GM10266 (cell line): ENCODE results near the gene PCED1B.

Experiments
- DNase-seq: peaks from one replicate; pipeline ENCODE4 v3.0.0; 2012; ENCODE audit errors: extremely low spot score
- TF ChIP-seq, protein P1 (sequence below): IDR thresholded peaks from 2 replicates; pipeline ENCODE4 v1.5.1; 2012; ENCODE audit warnings: mild to moderate bottlenecking, low read depth; ENCODE audit not compliant: control insufficient read depth, insufficient read depth; ENCODE audit errors: missing control alignments

The PCED1B gene

GRCh38 chr12:47280543-47281300 lies 201.3 kb downstream of the PCED1B start:
- DNase-seq, result no peak
- TF ChIP-seq, protein P1, sequence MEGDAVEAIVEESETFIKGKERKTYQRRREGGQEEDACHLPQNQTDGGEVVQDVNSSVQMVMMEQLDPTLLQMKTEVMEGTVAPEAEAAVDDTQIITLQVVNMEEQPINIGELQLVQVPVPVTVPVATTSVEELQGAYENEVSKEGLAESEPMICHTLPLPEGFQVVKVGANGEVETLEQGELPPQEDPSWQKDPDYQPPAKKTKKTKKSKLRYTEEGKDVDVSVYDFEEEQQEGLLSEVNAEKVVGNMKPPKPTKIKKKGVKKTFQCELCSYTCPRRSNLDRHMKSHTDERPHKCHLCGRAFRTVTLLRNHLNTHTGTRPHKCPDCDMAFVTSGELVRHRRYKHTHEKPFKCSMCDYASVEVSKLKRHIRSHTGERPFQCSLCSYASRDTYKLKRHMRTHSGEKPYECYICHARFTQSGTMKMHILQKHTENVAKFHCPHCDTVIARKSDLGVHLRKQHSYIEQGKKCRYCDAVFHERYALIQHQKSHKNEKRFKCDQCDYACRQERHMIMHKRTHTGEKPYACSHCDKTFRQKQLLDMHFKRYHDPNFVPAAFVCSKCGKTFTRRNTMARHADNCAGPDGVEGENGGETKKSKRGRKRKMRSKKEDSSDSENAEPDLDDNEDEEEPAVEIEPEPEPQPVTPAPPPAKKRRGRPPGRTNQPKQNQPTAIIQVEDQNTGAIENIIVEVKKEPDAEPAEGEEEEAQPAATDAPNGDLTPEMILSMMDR, result no peak

DNA sequence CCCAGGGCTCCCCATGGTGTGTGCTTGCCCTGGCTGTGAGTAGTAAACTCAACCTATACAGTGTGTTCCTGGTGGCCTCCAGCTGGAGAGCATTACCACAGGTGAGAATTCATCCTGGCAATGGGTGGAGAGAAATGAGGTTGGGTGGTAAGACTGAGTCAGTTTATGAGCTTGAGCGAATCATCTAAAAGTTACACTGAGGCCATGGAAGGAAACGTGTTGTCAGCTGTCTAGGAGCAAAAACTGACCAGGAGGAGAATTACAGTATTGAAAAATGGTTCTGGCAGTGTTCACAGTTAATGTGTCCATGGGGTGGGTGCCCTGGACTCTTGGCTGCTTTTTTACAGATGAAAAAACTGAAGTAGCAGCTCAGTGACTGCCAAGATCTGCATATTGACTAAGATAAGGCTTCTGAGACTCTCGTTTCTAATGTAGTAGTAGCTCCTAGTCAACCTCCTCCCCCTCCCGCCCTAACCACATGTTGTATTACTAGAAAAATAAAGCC lies 202.3 kb downstream of the PCED1B start:
- TF ChIP-seq, protein P1, result no peak
- DNase-seq, result no peak

DNA sequence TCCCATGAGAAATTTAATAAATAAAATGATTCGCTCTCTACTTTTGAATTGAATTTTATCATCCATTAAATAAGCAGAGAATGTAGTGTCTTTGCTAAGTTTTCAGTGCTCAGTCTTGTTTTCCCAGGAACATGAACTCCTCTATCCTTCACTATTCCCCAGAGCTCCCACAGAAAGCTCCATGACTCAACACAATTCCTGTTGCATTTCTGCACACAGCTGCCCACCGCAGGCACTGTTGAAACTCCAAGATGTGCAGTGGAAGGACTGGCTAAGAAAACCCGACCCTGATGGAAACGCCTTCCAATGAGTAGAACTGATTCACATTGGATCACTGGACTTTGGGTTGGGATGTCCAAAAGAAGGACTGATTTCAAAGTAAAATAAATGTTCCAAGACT lies 202.8 kb downstream of the PCED1B start:
- DNase-seq, result no peak
- TF ChIP-seq, protein P1, result no peak
